ENCODE data around the gene ADPRHL1.

ADPRHL1 gene

DNA sequence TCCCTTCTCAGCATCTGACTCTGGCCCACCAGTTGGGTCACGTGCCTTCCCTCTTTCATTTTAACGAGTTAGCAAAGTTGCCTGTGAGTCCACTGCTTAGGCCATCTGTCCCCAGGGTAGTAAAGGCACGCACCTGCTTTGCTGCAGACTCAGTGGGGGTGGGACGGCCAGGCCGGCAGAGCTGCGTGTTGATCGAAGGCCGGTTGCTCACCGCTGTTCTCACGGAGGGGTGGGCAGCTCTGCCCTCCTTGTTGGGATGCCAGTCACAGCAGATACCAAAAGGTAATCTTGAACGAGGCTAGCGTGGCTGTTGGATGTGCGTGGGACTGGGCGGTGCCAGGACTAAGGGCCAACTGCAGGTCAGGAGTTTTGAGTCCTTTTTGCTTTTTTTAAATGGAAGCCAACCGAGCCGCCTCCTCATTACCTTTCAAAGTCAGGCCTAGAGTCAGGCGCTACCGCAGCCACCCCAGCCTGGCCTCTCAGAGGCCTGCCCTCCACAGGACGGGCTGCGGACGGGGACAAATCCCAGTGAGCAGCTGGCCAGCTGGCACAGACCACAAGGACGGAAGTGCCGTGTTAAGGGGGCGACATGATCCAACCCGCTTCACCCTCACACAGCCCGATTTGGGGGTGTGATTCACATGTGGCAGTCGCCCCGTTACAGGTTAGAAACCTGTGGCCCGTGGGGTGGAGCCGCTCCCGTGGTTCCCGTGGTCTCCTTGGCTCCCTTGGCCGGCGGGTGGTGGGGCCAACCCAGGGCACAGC lies 20.6 kb downstream of the ADPRHL1 start:
- H3K4me3 ChIP-seq (ENCODE audit: low read depth, low read length) = no peak overlapping the region
- DNase-seq (ENCODE audit: low read depth) = no peak
- TF ChIP-seq, protein P1, sequence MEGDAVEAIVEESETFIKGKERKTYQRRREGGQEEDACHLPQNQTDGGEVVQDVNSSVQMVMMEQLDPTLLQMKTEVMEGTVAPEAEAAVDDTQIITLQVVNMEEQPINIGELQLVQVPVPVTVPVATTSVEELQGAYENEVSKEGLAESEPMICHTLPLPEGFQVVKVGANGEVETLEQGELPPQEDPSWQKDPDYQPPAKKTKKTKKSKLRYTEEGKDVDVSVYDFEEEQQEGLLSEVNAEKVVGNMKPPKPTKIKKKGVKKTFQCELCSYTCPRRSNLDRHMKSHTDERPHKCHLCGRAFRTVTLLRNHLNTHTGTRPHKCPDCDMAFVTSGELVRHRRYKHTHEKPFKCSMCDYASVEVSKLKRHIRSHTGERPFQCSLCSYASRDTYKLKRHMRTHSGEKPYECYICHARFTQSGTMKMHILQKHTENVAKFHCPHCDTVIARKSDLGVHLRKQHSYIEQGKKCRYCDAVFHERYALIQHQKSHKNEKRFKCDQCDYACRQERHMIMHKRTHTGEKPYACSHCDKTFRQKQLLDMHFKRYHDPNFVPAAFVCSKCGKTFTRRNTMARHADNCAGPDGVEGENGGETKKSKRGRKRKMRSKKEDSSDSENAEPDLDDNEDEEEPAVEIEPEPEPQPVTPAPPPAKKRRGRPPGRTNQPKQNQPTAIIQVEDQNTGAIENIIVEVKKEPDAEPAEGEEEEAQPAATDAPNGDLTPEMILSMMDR (IDR thresholded peaks at IDR 0.05; ENCODE audit: control insufficient read depth, extremely low read depth, insufficient read depth) = no peak

DNA sequence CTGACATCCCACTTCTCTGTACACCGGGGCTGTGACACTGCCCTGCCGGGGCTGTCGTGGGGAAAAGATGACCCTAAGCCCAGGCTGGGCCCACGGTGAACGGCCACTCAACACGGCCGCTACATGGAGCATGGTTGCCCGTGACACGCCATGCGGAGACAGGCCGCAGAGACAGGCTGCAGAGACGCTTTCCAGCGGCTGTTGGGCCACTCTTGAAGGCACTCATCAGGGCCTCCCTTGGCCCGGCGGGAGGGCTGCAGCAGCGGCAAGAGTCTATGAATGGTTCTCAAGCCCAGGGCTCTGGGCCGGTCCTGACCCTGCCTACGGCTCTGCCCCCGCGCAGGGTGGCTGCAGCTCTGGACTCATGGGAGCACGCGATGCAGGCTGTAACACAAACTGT lies 22.1 kb downstream of the ADPRHL1 start:
- TF ChIP-seq, protein P1 (IDR thresholded peaks at IDR 0.05; ENCODE audit: control insufficient read depth, extremely low read depth, insufficient read depth) = no peak

DNA sequence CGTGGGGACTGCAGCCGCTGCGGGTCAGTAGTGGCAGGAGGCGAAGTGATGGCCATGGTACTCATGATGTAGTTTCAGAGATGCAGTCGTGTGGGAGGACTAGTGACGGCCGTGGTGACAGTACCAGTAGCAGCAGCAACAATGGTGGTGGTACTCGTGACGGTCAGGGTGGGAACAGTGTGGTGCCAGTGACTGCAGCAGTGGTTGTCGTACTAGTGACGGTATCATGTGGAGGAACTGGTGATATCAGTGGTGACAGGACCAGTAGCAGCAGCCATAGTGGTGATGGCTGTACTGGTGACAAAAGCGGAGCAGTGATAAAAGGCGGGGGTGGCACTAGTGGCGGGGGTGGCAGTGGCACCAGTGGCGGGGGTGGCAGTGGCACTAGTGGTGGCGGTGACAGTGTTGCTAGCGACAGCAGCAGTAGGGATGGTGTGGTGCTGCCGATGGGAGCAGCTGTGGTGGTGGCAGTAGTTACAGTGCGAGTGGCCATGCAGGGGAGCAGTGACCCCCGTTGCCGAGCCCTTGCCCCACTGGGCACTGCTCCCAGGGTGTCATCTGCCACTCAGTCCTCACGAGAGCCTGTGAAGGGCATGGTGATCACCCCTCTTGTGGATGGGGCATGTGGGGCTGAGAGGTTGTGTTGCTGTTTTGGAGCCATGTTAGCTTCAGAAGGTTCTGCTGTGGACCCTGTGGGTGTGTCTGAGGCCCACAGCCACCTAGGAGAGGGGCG lies 22.7 kb downstream of the ADPRHL1 start:
- no peak overlapping the region for H3K4me3 ChIP-seq (ENCODE audit: low read depth, low read length)
- TF ChIP-seq, protein P1 (IDR thresholded peaks at IDR 0.05; ENCODE audit: control insufficient read depth, extremely low read depth, insufficient read depth) = no peak
- no peak for DNase-seq (ENCODE audit: low read depth)

More for the DNA sequence above, 22.1 kb downstream of the ADPRHL1 start:
- no peak for DNase-seq (ENCODE audit: low read depth)
- H3K4me3 ChIP-seq (ENCODE audit: low read depth, low read length) = no peak overlapping the region

DNA sequence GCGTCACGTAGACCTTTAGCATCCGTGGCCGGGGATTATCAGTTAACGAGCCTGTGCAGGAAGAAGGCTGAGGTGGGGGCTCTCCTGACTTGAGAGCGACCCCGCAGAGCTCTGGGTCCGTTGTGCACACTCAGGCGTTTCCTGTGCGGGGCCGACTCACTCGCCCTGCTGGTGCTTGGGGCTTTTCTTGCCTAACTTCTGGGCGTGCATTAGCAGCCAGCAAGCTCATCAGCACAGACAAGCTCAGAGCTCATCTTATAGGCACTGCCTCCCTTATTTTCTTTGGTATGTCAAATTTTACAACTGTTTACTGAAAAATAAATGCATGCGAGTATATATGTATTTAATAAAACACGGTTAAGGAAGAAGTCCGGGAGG lies 23.7 kb downstream of the ADPRHL1 start:
- TF ChIP-seq, protein P1 (IDR thresholded peaks at IDR 0.05; ENCODE audit: control insufficient read depth, extremely low read depth, insufficient read depth) = no peak
- no peak for DNase-seq (ENCODE audit: low read depth)
- no peak overlapping the region for H3K4me3 ChIP-seq (ENCODE audit: low read depth, low read length)

DNA sequence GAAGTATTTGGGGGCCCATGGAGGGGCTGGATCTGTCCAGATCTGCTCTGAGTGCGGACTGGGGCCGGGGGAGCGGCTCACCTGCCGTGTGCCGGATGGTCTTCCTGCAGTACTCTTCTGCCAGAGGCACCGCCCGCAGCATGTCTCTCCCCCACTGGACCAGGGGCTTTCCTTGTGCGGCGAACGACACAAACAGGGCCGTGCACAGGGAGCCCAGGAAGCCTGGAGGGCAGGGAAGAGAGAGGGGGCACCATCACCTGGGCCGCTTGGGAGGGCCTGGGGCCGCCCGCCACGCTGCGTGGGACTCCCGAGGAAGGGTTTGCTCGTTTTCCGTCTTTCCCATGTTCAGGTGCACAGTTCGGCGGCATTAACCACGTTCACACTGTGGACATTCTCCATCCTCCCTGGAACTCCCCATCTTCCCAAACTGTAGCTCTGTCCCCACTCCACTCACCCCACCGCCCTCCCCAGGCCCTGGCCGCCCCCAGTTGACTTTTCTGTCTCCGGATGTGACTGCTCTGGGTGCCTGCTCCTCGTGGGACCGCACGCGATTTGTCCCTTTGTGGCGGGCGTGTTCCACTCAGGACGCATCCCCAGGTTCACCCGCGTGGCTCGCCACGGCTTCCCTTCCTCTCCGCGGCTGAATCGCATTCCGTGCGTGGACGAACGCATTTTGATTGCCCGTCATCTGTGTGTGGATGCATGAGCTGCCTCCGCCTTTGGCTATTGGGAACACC lies 24.2 kb downstream of the ADPRHL1 start:
- no peak overlapping the region for H3K4me3 ChIP-seq (ENCODE audit: low read depth, low read length)
- TF ChIP-seq, protein P1 (IDR thresholded peaks at IDR 0.05; ENCODE audit: control insufficient read depth, extremely low read depth, insufficient read depth) = no peak
- no peak for DNase-seq (ENCODE audit: low read depth)

DNA sequence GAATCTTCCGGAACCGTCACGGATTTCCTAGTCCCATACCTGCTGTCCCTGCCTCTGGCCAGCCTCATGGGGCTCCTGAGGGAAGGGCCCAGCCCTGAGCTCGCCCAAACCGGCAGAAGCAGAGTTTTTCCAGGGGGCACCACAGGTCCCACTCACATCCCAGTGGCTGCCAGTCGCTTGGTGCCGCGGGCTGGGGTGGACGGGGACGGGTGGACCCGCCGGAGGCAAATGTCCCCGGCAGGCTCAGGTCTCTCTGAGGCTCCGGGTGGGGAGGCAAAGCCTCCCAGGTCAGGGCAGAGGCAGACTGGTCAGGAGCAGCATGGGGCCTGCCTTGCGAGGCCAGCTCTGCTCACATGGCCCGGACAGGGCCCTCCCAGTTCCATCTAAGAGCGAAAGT lies 24.8 kb downstream of the ADPRHL1 start:
- TF ChIP-seq, protein P1 (IDR thresholded peaks at IDR 0.05; ENCODE audit: control insufficient read depth, extremely low read depth, insufficient read depth) = no peak
- DNase-seq (ENCODE audit: low read depth) = no peak
- no peak overlapping the region for H3K4me3 ChIP-seq (ENCODE audit: low read depth, low read length)

Data from LNCaP clone FGC (cell line).